HEK293T (cell line): ENCODE measurements around the gene ASB5.

Experiments used
- BHLHE40 ChIP-seq: fragments of 450-650 bp; IDR thresholded peaks from 2 replicates; pipeline ENCODE4 v1.6.1; 2016; ENCODE audit warnings: mild to moderate bottlenecking, moderate library complexity, borderline replicate concordance
- CTBP1 ChIP-seq: fragments of 450-650 bp; IDR thresholded peaks from 2 replicates; pipeline ENCODE4 v1.6.1; 2016; ENCODE audit warnings: borderline replicate concordance
- FOXM1 ChIP-seq: fragments of 450-650 bp; IDR thresholded peaks from 2 replicates; pipeline ENCODE4 v1.6.1; 2017; ENCODE audit warnings: mild to moderate bottlenecking, borderline replicate concordance
- HDGF ChIP-seq: fragments of 450-650 bp; IDR thresholded peaks from 2 replicates; pipeline ENCODE4 v1.6.1; 2017; ENCODE audit warnings: antibody characterized with exemption, borderline replicate concordance
- L3MBTL2 ChIP-seq: fragments of 450-650 bp; conservative IDR thresholded peaks from 2 replicates; pipeline ENCODE4 v1.6.1; 2016; ENCODE audit warnings: mild to moderate bottlenecking
- SP1 ChIP-seq: fragments of 450-650 bp; IDR thresholded peaks from 2 replicates; pipeline ENCODE4 v1.6.1; 2017
- SUZ12 ChIP-seq: fragments of 450-650 bp; IDR thresholded peaks from 2 replicates; pipeline ENCODE4 v1.6.1; 2016; ENCODE audit warnings: mild to moderate bottlenecking
- TF ChIP-seq, protein P1 (sequence below): fragments of 450-650 bp; IDR thresholded peaks from 2 replicates; pipeline ENCODE4 v1.6.1; 2016

DNA sequence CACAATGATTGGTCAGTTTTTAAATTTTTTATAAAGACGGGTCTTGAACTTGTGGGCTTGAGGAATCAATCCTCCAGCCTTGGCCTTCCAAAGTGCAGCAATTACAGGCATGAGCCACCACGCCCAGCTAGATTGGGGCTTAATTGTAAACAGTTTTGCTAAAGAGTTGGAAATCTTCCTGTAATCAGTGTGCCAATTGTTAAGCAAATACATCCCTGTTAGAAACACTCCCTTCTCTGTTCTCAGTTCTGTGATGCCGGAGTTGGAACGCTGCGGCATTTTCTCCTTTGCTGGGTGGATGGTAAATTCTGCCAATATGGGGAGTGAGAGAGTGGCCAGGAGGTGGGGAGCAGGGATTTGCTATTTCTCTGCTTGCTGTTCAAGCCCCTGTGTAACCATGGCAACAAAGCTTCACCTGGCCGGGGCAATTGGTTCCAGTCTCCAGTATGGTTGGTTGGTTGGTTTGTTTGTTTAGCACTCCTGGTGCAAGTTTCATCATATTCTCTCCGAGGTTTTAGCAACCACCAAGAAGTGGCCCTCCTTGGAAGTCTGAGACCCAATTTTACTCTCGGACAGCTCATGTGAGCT, 70.6 kb downstream of the ASB5 start:
- TF ChIP-seq SUZ12 (no peak), BHLHE40 (no peak), HDGF (no peak), SP1 (no peak), FOXM1 (no peak), L3MBTL2 (no peak), CTBP1 (no peak)
- TF ChIP-seq, protein P1, sequence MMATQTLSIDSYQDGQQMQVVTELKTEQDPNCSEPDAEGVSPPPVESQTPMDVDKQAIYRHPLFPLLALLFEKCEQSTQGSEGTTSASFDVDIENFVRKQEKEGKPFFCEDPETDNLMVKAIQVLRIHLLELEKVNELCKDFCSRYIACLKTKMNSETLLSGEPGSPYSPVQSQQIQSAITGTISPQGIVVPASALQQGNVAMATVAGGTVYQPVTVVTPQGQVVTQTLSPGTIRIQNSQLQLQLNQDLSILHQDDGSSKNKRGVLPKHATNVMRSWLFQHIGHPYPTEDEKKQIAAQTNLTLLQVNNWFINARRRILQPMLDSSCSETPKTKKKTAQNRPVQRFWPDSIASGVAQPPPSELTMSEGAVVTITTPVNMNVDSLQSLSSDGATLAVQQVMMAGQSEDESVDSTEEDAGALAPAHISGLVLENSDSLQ: no peak
